Erythroblast (primary cell): ENCODE measurements around the gene AGPAT4.

ENCODE experiments used
- GATA1 ChIP-seq: IDR thresholded peaks from 2 replicates; pipeline ENCODE4 v1.6.1; 2011; ENCODE audit warnings: low read depth, mild to moderate bottlenecking, control low read depth, low read length, moderate library complexity
- POLR2A ChIP-seq: IDR thresholded peaks from 2 replicates; pipeline ENCODE4 v1.6.1; 2011; ENCODE audit warnings: mild to moderate bottlenecking, low read length

GRCh38 chr6:161150136-161150535 lies 123.7 kb downstream of the AGPAT4 start:
- TF ChIP-seq POLR2A (no peak), GATA1 (no peak)
